Gastroesophageal sphincter (tissue), 3 donors: ENCODE results near the gene GASK1B.

Experiments used
- POLR2AphosphoS5 ChIP-seq: sonication (generic); formaldehyde crosslinking; IDR thresholded peaks from one replicate; pipeline ENCODE4 v1.6.1; 2017; ENCODE audit warnings: antibody characterized with exemption
- TF ChIP-seq, protein P1 (sequence below), 4 experiments: fragments of 200-600 bp in 2 of 4; fragments of 450-650 bp in 2 of 4; sonication (generic) in 1 of 4; IDR thresholded peaks; one replicate each; pipeline ENCODE4 v1.5.1; 2017 to 2019; ENCODE audit warnings: antibody characterized with exemption in 4 of 4, mild to moderate bottlenecking in 2 of 4, moderate library complexity in 2 of 4

DNA sequence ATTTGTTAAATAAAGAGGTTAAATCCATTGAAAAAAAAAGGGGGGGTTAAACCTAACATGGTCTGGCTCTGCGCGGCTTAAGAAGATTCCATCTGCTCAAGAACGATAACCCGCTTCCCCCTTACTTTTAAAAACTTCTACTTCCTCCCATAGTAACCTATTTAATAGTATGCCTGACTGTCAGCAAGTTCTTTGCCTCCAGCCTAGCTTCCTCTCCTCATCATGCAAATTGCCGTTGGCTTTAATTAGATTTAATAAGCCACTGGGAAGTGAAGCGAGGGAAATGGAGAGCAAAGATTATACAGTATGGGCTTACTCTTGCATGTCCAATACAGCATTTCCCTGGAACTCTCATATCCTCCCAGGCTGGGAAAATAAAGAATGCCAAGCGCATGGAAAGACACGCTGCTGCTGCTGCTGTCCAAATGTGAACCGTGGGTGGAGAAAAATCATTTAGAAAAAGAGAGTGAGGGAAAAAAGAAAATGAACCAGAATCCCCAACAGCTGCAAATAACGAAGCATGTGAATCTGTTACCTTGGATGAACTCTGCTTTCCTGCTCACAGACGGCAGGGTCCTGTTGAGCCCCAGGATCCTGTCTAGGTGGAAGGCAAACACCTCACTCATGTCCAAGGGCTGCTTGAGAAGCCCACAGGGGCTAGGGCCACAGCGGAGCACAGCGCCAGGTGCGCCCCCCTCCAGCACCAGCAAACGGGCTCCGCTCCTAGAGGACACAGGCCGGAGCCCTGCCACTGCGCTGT, 2.7 kb downstream of the GASK1B start:
- no peak for TF ChIP-seq POLR2AphosphoS5
- TF ChIP-seq, protein P1, sequence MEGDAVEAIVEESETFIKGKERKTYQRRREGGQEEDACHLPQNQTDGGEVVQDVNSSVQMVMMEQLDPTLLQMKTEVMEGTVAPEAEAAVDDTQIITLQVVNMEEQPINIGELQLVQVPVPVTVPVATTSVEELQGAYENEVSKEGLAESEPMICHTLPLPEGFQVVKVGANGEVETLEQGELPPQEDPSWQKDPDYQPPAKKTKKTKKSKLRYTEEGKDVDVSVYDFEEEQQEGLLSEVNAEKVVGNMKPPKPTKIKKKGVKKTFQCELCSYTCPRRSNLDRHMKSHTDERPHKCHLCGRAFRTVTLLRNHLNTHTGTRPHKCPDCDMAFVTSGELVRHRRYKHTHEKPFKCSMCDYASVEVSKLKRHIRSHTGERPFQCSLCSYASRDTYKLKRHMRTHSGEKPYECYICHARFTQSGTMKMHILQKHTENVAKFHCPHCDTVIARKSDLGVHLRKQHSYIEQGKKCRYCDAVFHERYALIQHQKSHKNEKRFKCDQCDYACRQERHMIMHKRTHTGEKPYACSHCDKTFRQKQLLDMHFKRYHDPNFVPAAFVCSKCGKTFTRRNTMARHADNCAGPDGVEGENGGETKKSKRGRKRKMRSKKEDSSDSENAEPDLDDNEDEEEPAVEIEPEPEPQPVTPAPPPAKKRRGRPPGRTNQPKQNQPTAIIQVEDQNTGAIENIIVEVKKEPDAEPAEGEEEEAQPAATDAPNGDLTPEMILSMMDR (IDR thresholded peaks at IDR 0.05): no peak
